T47D (cell line): ENCODE data around the gene SPINDOC.
A peak's percentile ranks its signal among the peaks of the same experiment; 100 is the strongest.

Experiments used
- DNase-seq, 2 experiments: peaks; one replicate each; pipeline versions ENCODE4 v3.0.0 to v3.0.0-alpha.2; 2011 to 2012; ENCODE audit warnings: low read depth in 1 of 2, low spot score in 1 of 2
- JUND ChIP-seq: IDR thresholded peaks from 2 replicates; pipeline ENCODE4 v1.6.1; 2012; ENCODE audit warnings: low read depth
- in situ Hi-C: cut with HindIII; loops from 2 replicates; pipeline ENCODE4 v1.10.0; 2016; ENCODE audit warnings: low sequenced_read_pairs, low pct_unique_long_range_greater_than_20kb

SPINDOC gene

GRCh38 chr11:63826471-63827190 lies 13.4 kb downstream of the SPINDOC start:
- TF ChIP-seq JUND: no peak
- in situ Hi-C loops: no loop called here
- DNase-seq: peak; percentile 51 to 59

GRCh38 chr11:63829823-63830489 lies 16.7 kb downstream of the SPINDOC start:
- TF ChIP-seq JUND: no peak
- in situ Hi-C loops: no loop called here
- peak in 1 of 2 experiments; percentile 50 for DNase-seq

- no peak for TF ChIP-seq JUND
- DNase-seq: no peak
- in situ Hi-C loops: no loop called here
Measured at GRCh38 chr11:63831326-63831725, 18.1 kb downstream of the SPINDOC start.

- in situ Hi-C loops: no loop called here
- DNase-seq: no peak
Measured at GRCh38 chr11:63832336-63832735, 19.1 kb downstream of the SPINDOC start.

GRCh38 chr11:63833048-63833447 lies 19.8 kb downstream of the SPINDOC start:
- no peak for DNase-seq
- TF ChIP-seq JUND: no peak
- in situ Hi-C loops: no loop called here

More at GRCh38 chr11:63832336-63832735, 19.1 kb downstream of the SPINDOC start:
- TF ChIP-seq JUND: no peak

- DNase-seq: no peak
- no peak for TF ChIP-seq JUND
- in situ Hi-C loops: loop anchor here (5.0 kb wide), 1 partner anchor 98 kb away; no protein-coding TSS in a partner anchor
Measured at GRCh38 chr11:63834535-63835157, 21.4 kb downstream of the SPINDOC start.

GRCh38 chr11:63835158-63835545 lies 21.9 kb downstream of the SPINDOC start:
- in situ Hi-C loops: loop anchor here (5.0 kb wide), 1 partner anchor 97 kb away; no protein-coding TSS in a partner anchor
- TF ChIP-seq JUND: no peak

GRCh38 chr11:63837027-63837688 lies 23.9 kb downstream of the SPINDOC start:
- TF ChIP-seq JUND: no peak
- DNase-seq: peak; percentile 84 to 93
- in situ Hi-C loops: loop anchor here (5.0 kb wide), 1 partner anchor 95 kb away; no protein-coding TSS in a partner anchor

More at GRCh38 chr11:63835158-63835545, 21.9 kb downstream of the SPINDOC start:
- DNase-seq: no peak

GRCh38 chr11:63837739-63838138 lies 24.5 kb downstream of the SPINDOC start:
- no peak for TF ChIP-seq JUND
- DNase-seq: no peak
- in situ Hi-C loops: loop anchor here (5.0 kb wide), 1 partner anchor 95 kb away; no protein-coding TSS in a partner anchor

GRCh38 chr11:63838150-63838677 lies 25.0 kb downstream of the SPINDOC start:
- no peak for TF ChIP-seq JUND
- no peak for DNase-seq

GRCh38 chr11:63838678-63839507 lies 25.6 kb downstream of the SPINDOC start, which contains the start of gene MARK2:
TSS of gene MARK2 (plus strand) at chr11:63839110. CDS start at chr11:63839507, 397 bp downstream.
- peak; percentile 89 to 99 for DNase-seq
- no peak for TF ChIP-seq JUND
- in situ Hi-C loops: loop anchor here (5.0 kb wide), 1 partner anchor 93 kb away; no protein-coding TSS in a partner anchor

More at GRCh38 chr11:63838150-63838677, 25.0 kb downstream of the SPINDOC start:
- in situ Hi-C loops: loop anchor here (5.0 kb wide), 1 partner anchor 94 kb away; no protein-coding TSS in a partner anchor
